HEK293 (cell line): ENCODE data around the gene QSOX1.
"Not testable (repeated sequence)": the region's sequence is repeated elsewhere in the genome, so short reads cannot be mapped to it uniquely, and the experiment has no call there.

Source experiments
- CTCF ChIA-PET: fragments of 350-600 bp; formaldehyde crosslinking; extraction: SDS; loops from one replicate; lab custom pipeline; 2021; ENCODE audit warnings: antibody characterized with exemption; lab: Yijun Ruan, JAX
- POLR2A ChIA-PET: fragments of 300-600 bp; formaldehyde crosslinking; extraction: SDS; loops from one replicate; lab custom pipeline; 2020; ENCODE audit warnings: antibody characterized with exemption, inconsistent platforms; lab: Yijun Ruan, JAX
- H3K27ac ChIP-seq: fragments of 200-500 bp; sonication (Bioruptor generic); 2 replicates; pipeline ENCODE4 v1.5.1; 2014; ENCODE audit warnings: low read depth, low read length, control low read depth, inconsistent platforms; ENCODE audit errors: extremely low read depth
- H3K36me3 ChIP-seq, 2 experiments: fragments of 200-500 bp in 1 of 2; sonication (Bioruptor generic) in 1 of 2; 1 replicate in 1 of 2; 2 replicates in 1 of 2; pipeline ENCODE4 v1.5.1; 2014 to 2017; ENCODE audit warnings: inconsistent platforms in 2 of 2, low read length in 2 of 2; ENCODE audit not compliant: control insufficient read depth in 2 of 2, insufficient read depth in 1 of 2
- H3K4me1 ChIP-seq: fragments of 200-500 bp; sonication (Bioruptor generic); 2 replicates; pipeline ENCODE4 v1.5.1; 2014; ENCODE audit warnings: mild to moderate bottlenecking, low read length, inconsistent platforms; ENCODE audit not compliant: control insufficient read depth, insufficient read depth
- H3K4me3 ChIP-seq: 2 replicates; pipeline ENCODE4 v1.5.1; 2011; ENCODE audit warnings: low read depth, mild to moderate bottlenecking, control low read depth, low read length, moderate library complexity
- H3K9me3 ChIP-seq: fragments of 200-500 bp; sonication (Bioruptor generic); 2 replicates; pipeline ENCODE4 v1.5.1; 2014; ENCODE audit warnings: low read depth, low read length, inconsistent platforms; ENCODE audit not compliant: control insufficient read depth, insufficient read depth
- GLI2 ChIP-seq: fragments of 450-650 bp; formaldehyde crosslinking; IDR thresholded peaks from 2 replicates; pipeline ENCODE4; 2017; ENCODE audit warnings: missing biosample characterization, missing genetic modification characterization, low read depth, borderline replicate concordance
- PRDM4 ChIP-seq: fragments of 450-650 bp; formaldehyde crosslinking; IDR thresholded peaks from 2 replicates; pipeline ENCODE4 v1.5.1; 2017; ENCODE audit warnings: missing biosample characterization, missing genetic modification characterization
- ZBTB26 ChIP-seq: fragments of 450-650 bp; formaldehyde crosslinking; optimal IDR thresholded peaks from 2 replicates; pipeline ENCODE3; 2016; ENCODE audit warnings: missing biosample characterization, mild to moderate bottlenecking, missing genetic modification characterization
- ZNF184 ChIP-seq: fragments of 450-650 bp; IDR thresholded peaks from 2 replicates; pipeline ENCODE4 v1.5.1; 2018; ENCODE audit warnings: missing biosample characterization, mild to moderate bottlenecking, missing genetic modification characterization
- ZNF19 ChIP-seq: fragments of 450-650 bp; formaldehyde crosslinking; IDR thresholded peaks from 2 replicates; pipeline ENCODE4; 2016; ENCODE audit warnings: missing biosample characterization, missing genetic modification characterization, low read depth
- ZNF211 ChIP-seq: fragments of 450-650 bp; formaldehyde crosslinking; IDR thresholded peaks from 2 replicates; pipeline ENCODE4 v1.5.1; 2016; ENCODE audit warnings: low read depth, missing biosample characterization, missing genetic modification characterization
- ZNF248 ChIP-seq: fragments of 450-650 bp; formaldehyde crosslinking; IDR thresholded peaks from 2 replicates; pipeline ENCODE4 v1.5.1; 2017; ENCODE audit warnings: missing biosample characterization, missing genetic modification characterization
- ZNF449 ChIP-seq: fragments of 450-650 bp; formaldehyde crosslinking; IDR thresholded peaks from 2 replicates; pipeline ENCODE4 v1.5.1; 2017; ENCODE audit warnings: missing biosample characterization, mild to moderate bottlenecking, missing genetic modification characterization, moderate library complexity
- ZNF48 ChIP-seq: fragments of 450-650 bp; formaldehyde crosslinking; IDR thresholded peaks from 2 replicates; pipeline ENCODE4 v1.5.1; 2016; ENCODE audit warnings: missing biosample characterization, missing genetic modification characterization
- ZNF501 ChIP-seq: fragments of 450-650 bp; formaldehyde crosslinking; IDR thresholded peaks from 2 replicates; pipeline ENCODE4 v1.5.1; 2016; ENCODE audit warnings: missing biosample characterization, missing genetic modification characterization
- ZNF670 ChIP-seq: fragments of 450-650 bp; formaldehyde crosslinking; IDR thresholded peaks from 2 replicates; pipeline ENCODE4 v1.5.1; 2016; ENCODE audit warnings: missing biosample characterization, missing genetic modification characterization, low read depth
- ZSCAN30 ChIP-seq: fragments of 450-650 bp; IDR thresholded peaks from 2 replicates; pipeline ENCODE4 v1.5.1; 2018; ENCODE audit warnings: missing biosample characterization, mild to moderate bottlenecking, missing genetic modification characterization, moderate library complexity
- TF ChIP-seq, protein P1 (sequence below): fragments of 450-650 bp; formaldehyde crosslinking; IDR thresholded peaks from 2 replicates; pipeline ENCODE4 v1.5.1; 2016; ENCODE audit warnings: missing biosample characterization, missing genetic modification characterization
- TF ChIP-seq, protein P2 (sequence below): IDR thresholded peaks from 2 replicates; pipeline ENCODE4 v1.6.1; 2011; ENCODE audit warnings: mild to moderate bottlenecking, low read depth, low read length, borderline replicate concordance
- TF ChIP-seq, protein P3 (sequence below): fragments of 450-650 bp; formaldehyde crosslinking; IDR thresholded peaks from 2 replicates; pipeline ENCODE4 v1.5.1; 2016; ENCODE audit warnings: missing biosample characterization, missing genetic modification characterization
- TF ChIP-seq, protein P4 (sequence below): fragments of 450-650 bp; formaldehyde crosslinking; IDR thresholded peaks from 2 replicates; pipeline ENCODE4 v1.5.1; 2016; ENCODE audit warnings: missing biosample characterization, missing genetic modification characterization
- TF ChIP-seq, protein P5 (sequence below): fragments of 450-650 bp; formaldehyde crosslinking; IDR thresholded peaks from 2 replicates; pipeline ENCODE4 v1.5.0; 2017; ENCODE audit warnings: missing biosample characterization, missing genetic modification characterization, borderline replicate concordance

Gene QSOX1

DNA sequence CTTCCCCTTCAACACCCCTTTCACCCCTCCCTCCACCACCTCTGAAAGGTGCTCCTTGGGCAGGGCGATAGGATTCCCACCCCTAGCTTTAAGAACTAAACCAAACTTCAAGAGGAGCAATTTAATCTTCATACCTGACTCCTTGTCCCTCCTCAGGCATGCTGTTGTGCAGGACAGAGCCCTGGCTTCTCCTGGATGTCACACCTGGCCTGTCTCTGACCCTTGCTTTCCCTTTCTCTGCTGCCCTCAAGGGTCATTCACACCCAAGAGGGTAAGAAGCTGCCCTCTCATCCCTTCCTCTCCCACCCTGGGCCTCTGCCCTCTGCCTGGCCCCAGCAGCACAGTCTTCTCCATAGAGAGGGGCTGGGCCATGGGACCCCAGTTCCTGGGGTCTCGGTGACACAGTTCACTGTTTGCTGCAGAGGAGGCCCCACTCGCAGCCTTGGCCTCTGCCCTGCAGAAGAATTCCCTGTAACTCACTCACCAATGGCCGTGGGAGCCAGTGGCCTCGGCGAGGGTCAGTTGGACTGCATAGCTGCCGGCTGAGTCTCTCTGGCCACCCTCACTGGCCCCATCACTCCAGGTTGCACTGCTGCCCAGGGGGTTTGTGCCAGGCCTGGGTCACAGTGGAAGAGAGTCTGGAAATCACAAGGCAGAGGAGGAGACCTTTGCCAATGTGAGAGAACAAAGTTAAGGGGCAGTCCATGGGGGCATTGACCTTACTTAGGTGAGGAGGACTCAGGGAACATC, 47.0 kb downstream of the QSOX1 start:
- H3K4me1 ChIP-seq: no peaks in the 10 kb centered on the region
- no peaks in the 10 kb centered on the region for H3K9me3 ChIP-seq
- H3K27ac ChIP-seq: no peak overlapping the region
- TF ChIP-seq ZNF19: no peak
- no peak for TF ChIP-seq ZNF211 (tag by site-specific recombination)
- TF ChIP-seq, protein P1, sequence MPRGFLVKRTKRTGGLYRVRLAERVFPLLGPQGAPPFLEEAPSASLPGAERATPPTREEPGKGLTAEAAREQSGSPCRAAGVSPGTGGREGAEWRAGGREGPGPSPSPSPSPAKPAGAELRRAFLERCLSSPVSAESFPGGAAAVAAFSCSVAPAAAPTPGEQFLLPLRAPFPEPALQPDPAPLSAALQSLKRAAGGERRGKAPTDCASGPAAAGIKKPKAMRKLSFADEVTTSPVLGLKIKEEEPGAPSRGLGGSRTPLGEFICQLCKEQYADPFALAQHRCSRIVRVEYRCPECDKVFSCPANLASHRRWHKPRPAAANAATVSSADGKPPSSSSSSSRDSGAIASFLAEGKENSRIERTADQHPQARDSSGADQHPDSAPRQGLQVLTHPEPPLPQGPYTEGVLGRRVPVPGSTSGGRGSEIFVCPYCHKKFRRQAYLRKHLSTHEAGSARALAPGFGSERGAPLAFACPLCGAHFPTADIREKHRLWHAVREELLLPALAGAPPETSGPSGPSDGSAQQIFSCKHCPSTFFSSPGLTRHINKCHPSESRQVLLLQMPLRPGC: no peak
- TF ChIP-seq ZSCAN30 (tag by site-specific recombination): no peak
- TF ChIP-seq PRDM4 (tag by site-specific recombination): no peak
- TF ChIP-seq ZBTB26 (tag by site-specific recombination): no peak
- TF ChIP-seq, protein P2, sequence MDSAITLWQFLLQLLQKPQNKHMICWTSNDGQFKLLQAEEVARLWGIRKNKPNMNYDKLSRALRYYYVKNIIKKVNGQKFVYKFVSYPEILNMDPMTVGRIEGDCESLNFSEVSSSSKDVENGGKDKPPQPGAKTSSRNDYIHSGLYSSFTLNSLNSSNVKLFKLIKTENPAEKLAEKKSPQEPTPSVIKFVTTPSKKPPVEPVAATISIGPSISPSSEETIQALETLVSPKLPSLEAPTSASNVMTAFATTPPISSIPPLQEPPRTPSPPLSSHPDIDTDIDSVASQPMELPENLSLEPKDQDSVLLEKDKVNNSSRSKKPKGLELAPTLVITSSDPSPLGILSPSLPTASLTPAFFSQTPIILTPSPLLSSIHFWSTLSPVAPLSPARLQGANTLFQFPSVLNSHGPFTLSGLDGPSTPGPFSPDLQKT: no peak
- TF ChIP-seq, protein P3, sequence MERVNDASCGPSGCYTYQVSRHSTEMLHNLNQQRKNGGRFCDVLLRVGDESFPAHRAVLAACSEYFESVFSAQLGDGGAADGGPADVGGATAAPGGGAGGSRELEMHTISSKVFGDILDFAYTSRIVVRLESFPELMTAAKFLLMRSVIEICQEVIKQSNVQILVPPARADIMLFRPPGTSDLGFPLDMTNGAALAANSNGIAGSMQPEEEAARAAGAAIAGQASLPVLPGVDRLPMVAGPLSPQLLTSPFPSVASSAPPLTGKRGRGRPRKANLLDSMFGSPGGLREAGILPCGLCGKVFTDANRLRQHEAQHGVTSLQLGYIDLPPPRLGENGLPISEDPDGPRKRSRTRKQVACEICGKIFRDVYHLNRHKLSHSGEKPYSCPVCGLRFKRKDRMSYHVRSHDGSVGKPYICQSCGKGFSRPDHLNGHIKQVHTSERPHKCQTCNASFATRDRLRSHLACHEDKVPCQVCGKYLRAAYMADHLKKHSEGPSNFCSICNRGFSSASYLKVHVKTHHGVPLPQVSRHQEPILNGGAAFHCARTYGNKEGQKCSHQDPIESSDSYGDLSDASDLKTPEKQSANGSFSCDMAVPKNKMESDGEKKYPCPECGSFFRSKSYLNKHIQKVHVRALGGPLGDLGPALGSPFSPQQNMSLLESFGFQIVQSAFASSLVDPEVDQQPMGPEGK (tag by site-specific recombination): no peak
- no peak for TF ChIP-seq GLI2 (tag by site-specific recombination)
- no peak for TF ChIP-seq ZNF48 (tag by site-specific recombination)
- no peak for TF ChIP-seq ZNF248 (tag by site-specific recombination)
- no peak for TF ChIP-seq ZNF501 (tag by site-specific recombination)
- TF ChIP-seq ZNF184 (tag by site-specific recombination): no peak
- TF ChIP-seq, protein P4, sequence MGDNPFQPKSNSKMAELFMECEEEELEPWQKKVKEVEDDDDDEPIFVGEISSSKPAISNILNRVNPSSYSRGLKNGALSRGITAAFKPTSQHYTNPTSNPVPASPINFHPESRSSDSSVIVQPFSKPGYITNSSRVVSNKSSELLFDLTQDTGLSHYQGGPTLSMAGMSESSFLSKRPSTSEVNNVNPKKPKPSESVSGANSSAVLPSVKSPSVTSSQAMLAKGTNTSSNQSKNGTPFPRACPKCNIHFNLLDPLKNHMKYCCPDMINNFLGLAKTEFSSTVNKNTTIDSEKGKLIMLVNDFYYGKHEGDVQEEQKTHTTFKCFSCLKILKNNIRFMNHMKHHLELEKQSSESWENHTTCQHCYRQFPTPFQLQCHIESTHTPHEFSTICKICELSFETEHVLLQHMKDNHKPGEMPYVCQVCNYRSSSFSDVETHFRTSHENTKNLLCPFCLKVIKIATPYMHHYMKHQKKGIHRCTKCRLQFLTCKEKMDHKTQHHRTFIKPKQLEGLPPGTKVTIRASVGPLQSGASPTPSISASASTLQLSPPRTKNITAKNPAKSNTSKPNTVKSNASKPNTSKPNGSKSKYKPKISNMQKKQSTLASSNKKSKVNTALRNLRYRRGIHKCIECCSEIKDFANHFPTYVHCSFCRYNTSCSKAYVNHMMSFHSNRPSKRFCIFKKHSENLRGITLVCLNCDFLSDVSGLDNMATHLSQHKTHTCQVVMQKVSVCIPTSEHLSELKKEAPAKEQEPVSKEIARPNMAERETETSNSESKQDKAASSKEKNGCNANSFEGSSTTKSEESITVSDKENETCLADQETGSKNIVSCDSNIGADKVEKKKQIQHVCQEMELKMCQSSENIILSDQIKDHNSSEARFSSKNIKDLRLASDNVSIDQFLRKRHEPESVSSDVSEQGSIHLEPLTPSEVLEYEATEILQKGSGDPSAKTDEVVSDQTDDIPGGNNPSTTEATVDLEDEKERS (tag by site-specific recombination): no peak
- no peak for TF ChIP-seq ZNF449
- TF ChIP-seq, protein P5, sequence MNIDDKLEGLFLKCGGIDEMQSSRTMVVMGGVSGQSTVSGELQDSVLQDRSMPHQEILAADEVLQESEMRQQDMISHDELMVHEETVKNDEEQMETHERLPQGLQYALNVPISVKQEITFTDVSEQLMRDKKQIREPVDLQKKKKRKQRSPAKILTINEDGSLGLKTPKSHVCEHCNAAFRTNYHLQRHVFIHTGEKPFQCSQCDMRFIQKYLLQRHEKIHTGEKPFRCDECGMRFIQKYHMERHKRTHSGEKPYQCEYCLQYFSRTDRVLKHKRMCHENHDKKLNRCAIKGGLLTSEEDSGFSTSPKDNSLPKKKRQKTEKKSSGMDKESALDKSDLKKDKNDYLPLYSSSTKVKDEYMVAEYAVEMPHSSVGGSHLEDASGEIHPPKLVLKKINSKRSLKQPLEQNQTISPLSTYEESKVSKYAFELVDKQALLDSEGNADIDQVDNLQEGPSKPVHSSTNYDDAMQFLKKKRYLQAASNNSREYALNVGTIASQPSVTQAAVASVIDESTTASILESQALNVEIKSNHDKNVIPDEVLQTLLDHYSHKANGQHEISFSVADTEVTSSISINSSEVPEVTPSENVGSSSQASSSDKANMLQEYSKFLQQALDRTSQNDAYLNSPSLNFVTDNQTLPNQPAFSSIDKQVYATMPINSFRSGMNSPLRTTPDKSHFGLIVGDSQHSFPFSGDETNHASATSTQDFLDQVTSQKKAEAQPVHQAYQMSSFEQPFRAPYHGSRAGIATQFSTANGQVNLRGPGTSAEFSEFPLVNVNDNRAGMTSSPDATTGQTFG (tag by site-specific recombination): no peak
- TF ChIP-seq ZNF670 (tag by site-specific recombination): no peak
- POLR2A ChIA-PET: no interaction called here
- H3K36me3 ChIP-seq: no peaks in the 10 kb centered on the region
- CTCF ChIA-PET: interaction anchor here (0.6 to 1.1 kb wide), 4 partner anchors 21 to 277 kb away, joined by 3 to 7 read pairs (median 4); no protein-coding TSS in a partner anchor
- H3K4me3 ChIP-seq: no peak overlapping the region

DNA sequence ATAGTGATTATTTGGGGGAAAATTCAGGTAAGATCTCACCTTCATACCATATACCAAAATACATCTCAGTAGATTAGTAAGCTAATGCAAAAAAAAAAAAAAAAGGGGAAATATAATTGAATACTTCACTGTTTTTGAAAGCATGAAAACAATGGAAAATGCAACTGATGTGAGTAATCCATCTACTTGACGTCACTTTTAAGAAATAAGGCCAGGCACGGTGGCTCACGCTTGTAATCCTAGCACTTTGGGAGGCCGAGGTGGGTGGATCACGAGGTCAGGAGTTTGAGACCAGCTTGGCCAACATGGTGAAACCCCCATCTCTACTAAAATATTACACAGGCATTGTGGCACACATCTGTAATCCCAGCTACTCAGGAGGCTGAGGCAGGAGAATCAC, 47.9 kb downstream of the QSOX1 start:
- H3K4me3 ChIP-seq, H3K36me3 ChIP-seq, H3K27ac ChIP-seq, POLR2A ChIA-PET, H3K9me3 ChIP-seq, H3K4me1 ChIP-seq: not testable (repeated sequence)
- CTCF ChIA-PET: interaction anchor here (0.5 to 0.8 kb wide), 4 partner anchors 24 to 987 kb away, joined by 3 to 4 read pairs (median 3); no protein-coding TSS in a partner anchor
